Measurements from ENCODE around the gene ABI3BP. TPM values are rescaled to one million over a fixed set of nuclear protein-coding genes. Genes with fewer than 3 reads are reported as not detected.

ABI3BP gene
- total and polyA plus RNA-seq, 7 donors, result 1.6 to 23.9 (median 6.9) TPM

DNA sequence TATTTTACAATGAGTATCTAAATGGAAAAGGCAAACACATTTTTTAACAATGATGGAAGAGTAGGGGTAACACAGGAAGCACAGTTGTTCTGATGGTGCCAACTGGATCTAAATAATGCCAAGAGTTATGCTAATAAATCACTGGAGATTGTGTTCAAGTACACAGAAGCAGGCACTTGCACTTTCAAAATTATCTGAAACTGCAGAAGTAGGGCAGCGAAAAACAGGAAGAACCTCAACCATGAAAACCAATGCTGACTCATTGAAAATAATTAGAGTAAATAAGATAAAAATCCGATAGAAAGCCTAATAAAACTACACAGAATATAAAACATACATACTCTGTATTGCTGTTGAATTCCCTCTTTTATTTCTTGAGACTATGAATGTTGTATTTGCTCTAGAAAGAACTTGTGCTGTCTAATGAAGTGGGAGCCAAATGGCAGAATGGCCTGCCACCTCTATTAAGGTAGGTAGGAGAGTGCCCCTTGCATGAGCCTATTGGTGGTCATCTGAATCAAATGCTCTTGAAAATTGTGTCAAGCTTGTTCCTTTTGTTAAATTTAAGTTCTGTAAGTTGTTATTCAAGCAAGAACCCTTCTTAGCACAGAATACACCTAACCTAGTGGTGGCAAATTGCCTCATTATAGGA is 93.7 kb downstream of the ABI3BP start:
- WGBS, 3 donors, result 28 to 48% (median 30%) methylated on average over 2 of the region's 2 CpGs
- Histone ChIP-seq H3K36me3 (ENCODE audit: insufficient read depth in 1 of 2, low read depth in 1 of 2) (no peaks in the 10 kb centered on the region), H3K4me3 (no peak overlapping the region), H3K9me3 (no peaks in the 10 kb centered on the region), H3K27ac (no peak overlapping the region), H3K27me3 (ENCODE audit: insufficient read depth in 3 of 3, low read length in 2 of 3) (no peaks in the 10 kb centered on the region), H3K4me1 (no peaks in the 10 kb centered on the region)
- DNase-seq (no peak), ATAC-seq (no peak)
- TF ChIP-seq, protein P1, sequence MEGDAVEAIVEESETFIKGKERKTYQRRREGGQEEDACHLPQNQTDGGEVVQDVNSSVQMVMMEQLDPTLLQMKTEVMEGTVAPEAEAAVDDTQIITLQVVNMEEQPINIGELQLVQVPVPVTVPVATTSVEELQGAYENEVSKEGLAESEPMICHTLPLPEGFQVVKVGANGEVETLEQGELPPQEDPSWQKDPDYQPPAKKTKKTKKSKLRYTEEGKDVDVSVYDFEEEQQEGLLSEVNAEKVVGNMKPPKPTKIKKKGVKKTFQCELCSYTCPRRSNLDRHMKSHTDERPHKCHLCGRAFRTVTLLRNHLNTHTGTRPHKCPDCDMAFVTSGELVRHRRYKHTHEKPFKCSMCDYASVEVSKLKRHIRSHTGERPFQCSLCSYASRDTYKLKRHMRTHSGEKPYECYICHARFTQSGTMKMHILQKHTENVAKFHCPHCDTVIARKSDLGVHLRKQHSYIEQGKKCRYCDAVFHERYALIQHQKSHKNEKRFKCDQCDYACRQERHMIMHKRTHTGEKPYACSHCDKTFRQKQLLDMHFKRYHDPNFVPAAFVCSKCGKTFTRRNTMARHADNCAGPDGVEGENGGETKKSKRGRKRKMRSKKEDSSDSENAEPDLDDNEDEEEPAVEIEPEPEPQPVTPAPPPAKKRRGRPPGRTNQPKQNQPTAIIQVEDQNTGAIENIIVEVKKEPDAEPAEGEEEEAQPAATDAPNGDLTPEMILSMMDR (IDR thresholded peaks at IDR 0.05), result no peak
- intact Hi-C loops (cut with DNase I), result no loop called here

DNA sequence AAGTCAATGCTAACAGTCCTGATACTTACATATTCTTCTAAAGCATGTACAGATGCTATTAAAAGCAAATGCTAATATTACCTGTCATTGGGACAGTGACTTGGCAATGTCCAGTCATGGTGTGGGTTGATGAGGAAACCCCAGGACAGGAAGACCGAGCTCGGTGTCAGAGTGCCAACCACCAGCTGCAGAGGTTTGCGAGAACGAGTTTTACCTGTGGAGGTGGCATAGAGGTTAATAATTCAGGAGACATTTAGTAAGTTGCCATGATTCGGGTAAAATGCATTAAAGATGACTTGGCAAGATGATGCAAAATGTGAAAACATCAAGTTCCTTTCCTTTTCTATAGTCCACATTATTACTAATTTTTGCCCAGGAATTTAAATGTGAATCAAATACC is 94.5 kb downstream of the ABI3BP start:
- no peak for DNase-seq
- ATAC-seq, result no peak
- H3K4me1 ChIP-seq, result no peaks in the 10 kb centered on the region
- H3K36me3 ChIP-seq (ENCODE audit: insufficient read depth in 1 of 2, low read depth in 1 of 2), result no peaks in the 10 kb centered on the region
- intact Hi-C loops (cut with DNase I), result no loop called here
- no peak overlapping the region for H3K4me3 ChIP-seq
- no peak overlapping the region for H3K27ac ChIP-seq
- H3K27me3 ChIP-seq (ENCODE audit: insufficient read depth in 3 of 3, low read length in 2 of 3), result no peaks in the 10 kb centered on the region
- TF ChIP-seq, protein P1 (IDR thresholded peaks at IDR 0.05), result no peak
- WGBS, 3 donors, result 50 to 73% (median 55%) methylated on average over 5 of the region's 5 CpGs
- H3K9me3 ChIP-seq, result no peaks in the 10 kb centered on the region

DNA sequence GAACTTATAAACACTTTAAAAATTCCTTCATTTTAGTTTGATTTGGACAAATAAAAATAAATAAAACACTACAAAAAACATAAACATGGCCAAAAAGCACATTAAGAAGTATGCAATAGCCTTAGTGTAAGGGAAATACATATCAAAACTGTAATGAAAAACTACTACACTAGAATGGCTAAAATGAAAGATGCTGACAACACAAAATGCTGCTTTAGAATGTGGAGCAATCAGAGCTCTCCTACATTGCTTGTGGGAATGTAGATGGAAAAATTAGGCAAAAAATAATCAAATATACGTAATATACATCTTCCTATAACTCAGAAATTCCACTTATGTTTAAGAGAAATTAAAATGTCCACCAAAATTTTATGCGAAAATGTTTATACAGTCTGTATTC is 96.2 kb downstream of the ABI3BP start:
- WGBS, 3 donors, result 48 to 81% (median 73%) methylated on average over 2 of the region's 2 CpGs
- no peak for ATAC-seq

DNA sequence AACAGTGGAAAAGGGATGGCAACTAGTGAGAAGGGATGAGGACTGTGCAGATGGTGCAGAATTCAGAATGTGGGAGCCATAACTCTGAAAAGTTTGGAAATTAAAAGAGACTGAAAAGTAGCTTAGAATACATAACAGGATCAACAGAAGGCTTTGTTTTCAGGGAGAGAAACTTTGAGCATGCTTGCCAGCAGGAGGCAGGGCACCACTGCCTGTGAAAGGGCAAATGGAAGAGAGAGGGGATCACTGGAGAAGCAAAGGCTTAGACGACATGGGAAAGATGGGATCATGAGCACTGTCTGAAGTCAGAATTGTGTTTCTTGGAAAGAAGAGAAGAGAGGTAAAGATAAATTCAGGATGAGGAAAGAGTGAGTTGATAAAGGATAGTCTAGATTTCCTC is 99.6 kb downstream of the ABI3BP start:
- TF ChIP-seq, protein P1 (IDR thresholded peaks at IDR 0.05), result no peak
- H3K27me3 ChIP-seq (ENCODE audit: insufficient read depth in 3 of 3, low read length in 2 of 3), result no peaks in the 10 kb centered on the region
- no peak overlapping the region for H3K4me3 ChIP-seq
- H3K9me3 ChIP-seq, result no peaks in the 10 kb centered on the region
- H3K27ac ChIP-seq, result no peak overlapping the region
- WGBS, 3 donors, result 7 to 22% (median 13%) methylated on average over 1 of the region's 1 CpG
- H3K4me1 ChIP-seq, result no peaks in the 10 kb centered on the region
- H3K36me3 ChIP-seq (ENCODE audit: insufficient read depth in 1 of 2, low read depth in 1 of 2), result no peaks in the 10 kb centered on the region
- DNase-seq (no peak), ATAC-seq (no peak)
- intact Hi-C loops (cut with DNase I), result no loop called here

More for the DNA sequence above, 96.2 kb downstream of the ABI3BP start:
- Histone ChIP-seq H3K27me3 (ENCODE audit: insufficient read depth in 3 of 3, low read length in 2 of 3) (no peaks in the 10 kb centered on the region), H3K9me3 (no peaks in the 10 kb centered on the region), H3K4me1 (no peaks in the 10 kb centered on the region), H3K4me3 (no peak overlapping the region), H3K36me3 (ENCODE audit: insufficient read depth in 1 of 2, low read depth in 1 of 2) (no peaks in the 10 kb centered on the region), H3K27ac (no peak overlapping the region)
- DNase-seq, result no peak
- TF ChIP-seq, protein P1 (IDR thresholded peaks at IDR 0.05), result no peak
- intact Hi-C loops (cut with DNase I), result no loop called here

- no peaks in the 10 kb centered on the region for H3K4me1 ChIP-seq
- 82 to 87% (median 86%) methylated on average over 3 of the region's 3 CpGs for WGBS, 3 donors
- no peak overlapping the region for H3K4me3 ChIP-seq
- ATAC-seq (no peak), DNase-seq (no peak)
- TF ChIP-seq, protein P1 (IDR thresholded peaks at IDR 0.05), result no peak
- no peaks in the 10 kb centered on the region for H3K36me3 ChIP-seq (ENCODE audit: insufficient read depth in 1 of 2, low read depth in 1 of 2)
- intact Hi-C loops (cut with DNase I), result no loop called here
- H3K9me3 ChIP-seq, result no peaks in the 10 kb centered on the region
- H3K27ac ChIP-seq, result no peak overlapping the region
- no peaks in the 10 kb centered on the region for H3K27me3 ChIP-seq (ENCODE audit: insufficient read depth in 3 of 3, low read length in 2 of 3)
Measured at GRCh38 chr3:100893108-100893507, 100.1 kb downstream of the ABI3BP start.

All from psoas muscle (tissue), 8 donors.